Panc1 (cell line): ENCODE measurements around the gene MACIR. TPM values are rescaled to one million over a fixed set of nuclear protein-coding genes. Genes with fewer than 3 reads are reported as not detected.

ENCODE experiments used
- ATAC-seq: fragments of 200-7000 bp; cut with Tn5 transposase; 2 replicates; pipeline ENCODE4 v1.9.1; 2020; ENCODE audit warnings: mild to moderate bottlenecking, moderate library complexity
- BruUV-seq: library from RNA; stranded (reverse); fragments of 400-500 nt; replicated peaks from 2 replicates; lab custom pipeline; 2021; lab: Mats Ljungman, UMichigan
- CTCF ChIA-PET: fragments of 300-600 bp; sonication (Branson Sonifier 250); formaldehyde crosslinking; loops from one replicate; lab custom pipeline; 2022; ENCODE audit warnings: antibody characterized with exemption; lab: Charles Lee
- POLR2A ChIA-PET: fragments of 300-600 bp; sonication (Branson Sonifier 250); formaldehyde crosslinking; loops from one replicate; lab custom pipeline; 2022; ENCODE audit warnings: antibody characterized with exemption; lab: Charles Lee
- DNase-seq: peaks from one replicate; pipeline ENCODE4 v3.0.0-alpha.2; 2010; ENCODE audit warnings: low read depth, low spot score
- H3K27ac ChIP-seq: 2 replicates; pipeline ENCODE4 v1.5.1; 2011; ENCODE audit warnings: mild to moderate bottlenecking, low read length, inconsistent platforms
- H3K27me3 ChIP-seq: fragments of 200-500 bp; sonication (Bioruptor generic); 2 replicates; pipeline ENCODE4 v1.6.0; 2014; ENCODE audit warnings: low read length, inconsistent platforms; ENCODE audit not compliant: control insufficient read depth, insufficient read depth
- H3K36me3 ChIP-seq: fragments of 200-500 bp; sonication (Bioruptor generic); 2 replicates; pipeline ENCODE4 v1.5.1; 2014; ENCODE audit warnings: inconsistent platforms, mild to moderate bottlenecking, low read length, moderate library complexity; ENCODE audit not compliant: control insufficient read depth, insufficient read depth
- H3K4me1 ChIP-seq: 2 replicates; pipeline ENCODE4 v1.5.1; 2011; ENCODE audit warnings: inconsistent platforms, mild to moderate bottlenecking, low read length, moderate library complexity; ENCODE audit not compliant: control insufficient read depth, insufficient read depth
- H3K4me3 ChIP-seq, 2 experiments: 2 replicates each; pipeline ENCODE4 v1.5.1; 2011 to 2012; ENCODE audit warnings: low read depth in 2 of 2, low read length in 2 of 2, mild to moderate bottlenecking in 2 of 2, inconsistent platforms in 1 of 2, moderate library complexity in 1 of 2
- H3K9me3 ChIP-seq: fragments of 200-500 bp; sonication (Bioruptor generic); 2 replicates; pipeline ENCODE4 v1.5.1; 2014; ENCODE audit warnings: low read depth, mild to moderate bottlenecking, inconsistent platforms, low read length, moderate library complexity; ENCODE audit not compliant: control insufficient read depth, insufficient read depth
- POLR2AphosphoS5 ChIP-seq: IDR thresholded peaks from 2 replicates; pipeline ENCODE4 v1.6.1; 2012; ENCODE audit warnings: mild to moderate bottlenecking, low read depth, low read length, moderate library complexity
- REST ChIP-seq, 2 experiments: IDR thresholded peaks; 2 replicates each; pipeline ENCODE4 v1.6.1; 2011 to 2012; ENCODE audit warnings: low read depth in 2 of 2, control low read depth in 1 of 2, low read length in 1 of 2, mild to moderate bottlenecking in 1 of 2, moderate library complexity in 1 of 2; ENCODE audit not compliant: insufficient read depth in 1 of 2
- SIN3A ChIP-seq: IDR thresholded peaks from 2 replicates; pipeline ENCODE4 v1.6.1; 2012; ENCODE audit warnings: low read depth, mild to moderate bottlenecking, low read length, moderate library complexity, borderline replicate concordance; ENCODE audit not compliant: insufficient read depth
- TCF7L2 ChIP-seq: IDR thresholded peaks from 2 replicates; pipeline ENCODE4 v1.6.1; 2011; ENCODE audit warnings: mild to moderate bottlenecking, low read depth, low read length, inconsistent platforms
- in situ Hi-C: cut with HindIII; loops from 2 replicates; pipeline ENCODE4 v1.10.0; 2016; ENCODE audit warnings: low sequenced_read_pairs, low pct_unique_long_range_greater_than_20kb
- intact Hi-C: fragments of 100-400 bp; cut with micrococcal nuclease; formaldehyde crosslinking; loops from one replicate; pipeline ENCODE4 v1.10.0; 2022; ENCODE audit not compliant: unreplicated experiment
- total RNA-seq: library from RNA; stranded (reverse); gene quantifications from one replicate; pipeline ENCODE4 v1.2.1, GENCODE V29; 2021; ENCODE audit not compliant: unreplicated experiment
- TF ChIP-seq, protein P1 (sequence below): fragments of 450-650 bp; IDR thresholded peaks from 2 replicates; pipeline ENCODE4 v1.5.1; 2017; ENCODE audit warnings: mild to moderate bottlenecking

The MACIR gene
- total RNA-seq, 1 experiment from 2014 or later = 11.0 TPM

DNA sequence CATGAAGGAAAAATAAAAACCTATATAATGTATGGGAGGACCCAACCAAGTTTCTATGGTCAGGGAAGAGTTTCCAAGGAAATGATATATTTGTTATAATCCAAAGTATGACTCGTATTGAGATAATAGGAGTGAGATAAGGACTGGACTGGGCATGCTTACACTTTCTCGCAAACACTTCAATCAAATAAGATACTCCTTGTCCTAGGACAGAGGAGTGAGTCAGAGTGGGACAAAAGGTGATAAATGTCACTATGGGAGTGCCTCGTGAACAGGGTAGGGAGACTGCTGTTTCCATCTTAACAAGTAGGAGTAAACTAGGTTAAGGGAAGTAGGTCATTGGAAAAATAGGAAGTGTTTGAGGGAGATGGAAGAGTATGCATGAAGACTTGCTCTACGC is 47.2 kb downstream of the MACIR start:
- CTCF ChIA-PET = no interaction called here
- intact Hi-C loops = no loop called here
- ATAC-seq = no peak
- no peak for TF ChIP-seq REST (IDR thresholded peaks at IDR 0.05; ENCODE audit: insufficient read depth in 1 of 2, low read depth in 2 of 2, low read length in 1 of 2)
- TF ChIP-seq SIN3A = no peak
- TF ChIP-seq POLR2AphosphoS5 = no peak
- TF ChIP-seq TCF7L2 = no peak
- TF ChIP-seq, protein P1, sequence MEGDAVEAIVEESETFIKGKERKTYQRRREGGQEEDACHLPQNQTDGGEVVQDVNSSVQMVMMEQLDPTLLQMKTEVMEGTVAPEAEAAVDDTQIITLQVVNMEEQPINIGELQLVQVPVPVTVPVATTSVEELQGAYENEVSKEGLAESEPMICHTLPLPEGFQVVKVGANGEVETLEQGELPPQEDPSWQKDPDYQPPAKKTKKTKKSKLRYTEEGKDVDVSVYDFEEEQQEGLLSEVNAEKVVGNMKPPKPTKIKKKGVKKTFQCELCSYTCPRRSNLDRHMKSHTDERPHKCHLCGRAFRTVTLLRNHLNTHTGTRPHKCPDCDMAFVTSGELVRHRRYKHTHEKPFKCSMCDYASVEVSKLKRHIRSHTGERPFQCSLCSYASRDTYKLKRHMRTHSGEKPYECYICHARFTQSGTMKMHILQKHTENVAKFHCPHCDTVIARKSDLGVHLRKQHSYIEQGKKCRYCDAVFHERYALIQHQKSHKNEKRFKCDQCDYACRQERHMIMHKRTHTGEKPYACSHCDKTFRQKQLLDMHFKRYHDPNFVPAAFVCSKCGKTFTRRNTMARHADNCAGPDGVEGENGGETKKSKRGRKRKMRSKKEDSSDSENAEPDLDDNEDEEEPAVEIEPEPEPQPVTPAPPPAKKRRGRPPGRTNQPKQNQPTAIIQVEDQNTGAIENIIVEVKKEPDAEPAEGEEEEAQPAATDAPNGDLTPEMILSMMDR = no peak
- in situ Hi-C loops = no loop called here
- H3K4me1 ChIP-seq = no peaks in the 10 kb centered on the region
- DNase-seq = no peak
- H3K4me3 ChIP-seq = no peak overlapping the region
- no peaks in the 10 kb centered on the region for H3K9me3 ChIP-seq
- no peaks in the 10 kb centered on the region for H3K36me3 ChIP-seq
- H3K27ac ChIP-seq = no peak overlapping the region
- BruUV-seq = no TSS peak
- POLR2A ChIA-PET = no interaction called here
- no peaks in the 10 kb centered on the region for H3K27me3 ChIP-seq

GRCh38 chr5:103307470-103307869 is 48.9 kb downstream of the MACIR start:
- intact Hi-C loops (no loop called here), in situ Hi-C loops (no loop called here)
- H3K27me3 ChIP-seq = no peaks in the 10 kb centered on the region
- no peak overlapping the region for H3K4me3 ChIP-seq
- H3K4me1 ChIP-seq = no peaks in the 10 kb centered on the region
- H3K36me3 ChIP-seq = no peaks in the 10 kb centered on the region
- POLR2A ChIA-PET = no interaction called here
- TF ChIP-seq REST (IDR thresholded peaks at IDR 0.05; ENCODE audit: insufficient read depth in 1 of 2, low read depth in 2 of 2, low read length in 1 of 2) (no peak), TCF7L2 (no peak), POLR2AphosphoS5 (no peak), SIN3A (no peak)
- TF ChIP-seq, protein P1 = no peak
- no peak for DNase-seq
- no peaks in the 10 kb centered on the region for H3K9me3 ChIP-seq
- no peak overlapping the region for H3K27ac ChIP-seq
- no TSS peak for BruUV-seq
- no peak for ATAC-seq
- CTCF ChIA-PET = no interaction called here
